SU-DHL-6 (cell line): ENCODE measurements around the gene RAD51B.

Source experiments
- CTCF ChIP-seq: fragments of 200-600 bp; sonication (generic); IDR thresholded peaks from one replicate; pipeline ENCODE4 v1.5.1; 2017; ENCODE audit warnings: antibody characterized with exemption, mild to moderate bottlenecking, low read length, moderate library complexity; ENCODE audit not compliant: insufficient read depth, poor library complexity, severe bottlenecking
- EZH2phosphoT487 ChIP-seq: fragments of 200-600 bp; sonication (generic), shearing (Covaris generic); conservative IDR thresholded peaks from 2 replicates; pipeline ENCODE4 v1.6.1; 2018; ENCODE audit warnings: mild to moderate bottlenecking, antibody characterized with exemption, low read length, moderate library complexity, mixed read lengths

- TF ChIP-seq CTCF, result no peak
- TF ChIP-seq EZH2phosphoT487, result no peak
These were observed 805.9 kb downstream of the RAD51B start for GRCh38 chr14:68625366-68626090.
